HG03066 (cell line): ENCODE measurements around the gene COLGALT1.
"Not testable (repeated sequence)": the region's sequence is repeated elsewhere in the genome, so short reads cannot be mapped to it uniquely, and the experiment has no call there.

Experiments used
- ATAC-seq: cut with Tn5 transposase; IDR thresholded peaks from one replicate; pipeline ENCODE4 v1.9.1; 2021; ENCODE audit warnings: low read depth; ENCODE audit not compliant: unreplicated experiment

Gene COLGALT1

GRCh38 chr19:17555480-17555928 lies at the start of gene COLGALT1:
TSS of gene COLGALT1 (plus strand) at chr19:17555649. CDS start at chr19:17555714, 65 bp downstream.
- ATAC-seq = peak; percentile 86

GRCh38 chr19:17506745-17507144 lies 48.7 kb upstream of the COLGALT1 start:
- ATAC-seq = no peak

GRCh38 chr19:17508558-17508933 lies 46.9 kb upstream of the COLGALT1 start:
- ATAC-seq = not testable (repeated sequence)

GRCh38 chr19:17510220-17510993 lies 45.0 kb upstream of the COLGALT1 start:
- ATAC-seq = no peak

GRCh38 chr19:17511724-17512573 lies 43.5 kb upstream of the COLGALT1 start:
- ATAC-seq = peak; percentile 60

- no peak for ATAC-seq
These were observed 42.9 kb upstream of the COLGALT1 start for GRCh38 chr19:17512574-17512939.

- ATAC-seq = no peak
These were observed 39.9 kb upstream of the COLGALT1 start for GRCh38 chr19:17515408-17516149.

- ATAC-seq = no peak
These were observed 37.6 kb upstream of the COLGALT1 start for GRCh38 chr19:17517898-17518297.

GRCh38 chr19:17518654-17519053 lies 36.8 kb upstream of the COLGALT1 start:
- not testable (repeated sequence) for ATAC-seq

GRCh38 chr19:17519967-17520366 lies 35.5 kb upstream of the COLGALT1 start:
- ATAC-seq = no peak

- ATAC-seq = no peak
These were observed 34.6 kb upstream of the COLGALT1 start for GRCh38 chr19:17520865-17521264.

- ATAC-seq = peak; percentile 78
These were observed 32.2 kb upstream of the COLGALT1 start for GRCh38 chr19:17522988-17523872.

- no peak for ATAC-seq
These were observed 30.8 kb upstream of the COLGALT1 start for GRCh38 chr19:17524651-17525050.

GRCh38 chr19:17525141-17525540 lies 30.3 kb upstream of the COLGALT1 start:
- no peak for ATAC-seq

- no peak for ATAC-seq
These were observed 28.5 kb upstream of the COLGALT1 start for GRCh38 chr19:17526922-17527321.

GRCh38 chr19:17527326-17527725 lies 28.1 kb upstream of the COLGALT1 start:
- no peak for ATAC-seq

- no peak for ATAC-seq
These were observed 26.8 kb upstream of the COLGALT1 start for GRCh38 chr19:17528610-17529009.

- ATAC-seq = no peak
These were observed 25.9 kb upstream of the COLGALT1 start for GRCh38 chr19:17529239-17530158.

- no peak for ATAC-seq
These were observed 24.9 kb upstream of the COLGALT1 start for GRCh38 chr19:17530586-17530985.
